GM12874 (cell line): ENCODE measurements around the gene CEP89.

ENCODE experiments used
- CTCF ChIP-seq: IDR thresholded peaks from 2 replicates; pipeline ENCODE4 v1.5.1; 2011; ENCODE audit warnings: low read depth, mild to moderate bottlenecking, control low read depth, low read length, moderate library complexity; ENCODE audit not compliant: insufficient read depth

The CEP89 gene

GRCh38 chr19:32862173-32862572, 109.6 kb downstream of the CEP89 start:
- no peak for TF ChIP-seq CTCF

GRCh38 chr19:32861596-32861995, 110.2 kb downstream of the CEP89 start:
- TF ChIP-seq CTCF = no peak

- TF ChIP-seq CTCF = no peak
These were observed 112.2 kb downstream of the CEP89 start for GRCh38 chr19:32859591-32859990.

- no peak for TF ChIP-seq CTCF
These were observed 113.2 kb downstream of the CEP89 start for GRCh38 chr19:32858559-32858958.

- no peak for TF ChIP-seq CTCF
These were observed 113.6 kb downstream of the CEP89 start for GRCh38 chr19:32858155-32858554.

- no peak for TF ChIP-seq CTCF
These were observed 114.2 kb downstream of the CEP89 start for GRCh38 chr19:32857584-32857983.

- no peak for TF ChIP-seq CTCF
These were observed 119.5 kb downstream of the CEP89 start for GRCh38 chr19:32852216-32852615.
